Endometrial microvascular endothelial cells (primary cell): Measurements from ENCODE around the gene MCM3. TPM values are rescaled to one million over a fixed set of nuclear protein-coding genes. Genes with fewer than 3 reads are reported as not detected.

Experiments used
- in situ Hi-C: cut with HindIII; loops from 2 replicates; pipeline ENCODE4 v1.10.0; 2017; ENCODE audit warnings: low sequenced_read_pairs, low pct_unique_long_range_greater_than_20kb; ENCODE audit errors: inconsistent ontology term
- total RNA-seq: library from RNA; depleted of rRNA; stranded (reverse); fragments of >200 nt; gene quantifications from one replicate; pipeline ENCODE4 v1.2.3, GENCODE V29; 2015; ENCODE audit errors: inconsistent ontology term

Gene MCM3
- total RNA-seq, 1 donor from 2014 or later = 147 TPM

DNA sequence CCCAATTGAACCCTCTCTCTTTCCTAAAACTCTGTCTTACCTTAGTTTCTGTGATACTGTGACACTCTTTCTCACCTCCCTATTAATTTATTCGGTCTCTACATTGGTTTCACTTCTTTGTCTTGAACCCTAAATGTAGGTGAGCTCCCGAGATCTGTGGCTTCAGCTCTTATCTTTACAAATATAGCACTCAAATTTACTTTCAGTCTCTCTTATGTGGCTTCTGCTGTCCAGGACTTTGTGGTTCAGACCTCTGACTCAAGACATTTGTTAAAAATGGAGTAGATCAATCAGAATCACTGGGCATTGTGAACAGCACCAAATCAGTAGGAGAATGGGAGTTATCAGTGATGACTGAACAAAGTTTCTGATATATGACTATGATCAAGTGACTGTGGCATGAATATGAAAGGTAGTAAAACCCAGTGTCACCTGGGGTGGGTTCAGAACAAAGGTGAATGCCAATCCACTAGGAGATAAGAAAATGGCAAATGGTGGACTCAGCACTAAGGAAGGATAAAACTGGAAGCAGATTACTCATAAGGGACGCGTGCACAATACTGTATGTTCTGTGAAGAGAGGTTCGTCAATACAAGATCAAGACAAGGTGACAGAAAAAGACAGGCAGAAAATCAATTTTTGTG, 67.5 kb downstream of the MCM3 start:
- in situ Hi-C loops = no loop called here

GRCh38 chr6:52215787-52216186, 68.8 kb downstream of the MCM3 start:
- in situ Hi-C loops = no loop called here

Other genes with a start within 250 kb of the MCM3 start
- gene PKHD1, start 197.1 kb downstream of the MCM3 start, total RNA-seq = not detected
- not detected for gene IL17A, start 98.4 kb downstream of the MCM3 start, total RNA-seq
- gene IL17F, start 40.2 kb downstream of the MCM3 start, total RNA-seq = not detected
- gene PAQR8, start 77.4 kb upstream of the MCM3 start, total RNA-seq = 19.0 TPM
- 24.4 TPM for gene EFHC1, start 135.6 kb upstream of the MCM3 start, total RNA-seq